A673 (cell line): Measurements from ENCODE around the gene HSDL1. TPM values are rescaled to one million over a fixed set of nuclear protein-coding genes. Genes with fewer than 3 reads are reported as not detected.

Experiments
- BruUV-seq: library from RNA; stranded (reverse); fragments of 400-500 nt; replicated peaks from 2 replicates; lab custom pipeline; 2021; lab: Mats Ljungman, UMichigan
- CTCF ChIA-PET: fragments of 300-600 bp; sonication (Branson Sonifier 250); formaldehyde crosslinking; loops from one replicate; lab custom pipeline; 2022; ENCODE audit warnings: antibody characterized with exemption; lab: Charles Lee
- POLR2A ChIA-PET: fragments of 300-600 bp; sonication (Branson Sonifier 250); formaldehyde crosslinking; loops from one replicate; lab custom pipeline; 2022; ENCODE audit warnings: antibody characterized with exemption; ENCODE audit not compliant: low non-redundant PET; lab: Charles Lee
- DNase-seq: peaks from one replicate; pipeline ENCODE4 v3.0.0-alpha.2; 2015; ENCODE audit warnings: low spot score
- H3K27ac ChIP-seq: fragments of 200-600 bp; sonication (generic); 2 replicates; pipeline ENCODE4 v1.5.1; 2016; ENCODE audit warnings: mixed run types, low read depth, mild to moderate bottlenecking, mixed read lengths, antibody characterized with exemption, low read length; ENCODE audit not compliant: poor library complexity, severe bottlenecking
- H3K27me3 ChIP-seq: fragments of 200-600 bp; sonication (generic); replicated peaks from 2 replicates; pipeline ENCODE4 v1.6.1; 2017; ENCODE audit warnings: mixed run types, low read depth, mild to moderate bottlenecking, mixed read lengths, antibody characterized with exemption, low read length; ENCODE audit not compliant: insufficient read depth, poor library complexity
- H3K36me3 ChIP-seq: fragments of 200-600 bp; sonication (generic); 2 replicates; pipeline ENCODE4 v1.6.1; 2016; ENCODE audit warnings: mixed run types, mild to moderate bottlenecking, mixed read lengths, antibody characterized with exemption, low read length; ENCODE audit not compliant: insufficient read depth, poor library complexity, severe bottlenecking
- H3K4me1 ChIP-seq: fragments of 200-600 bp; sonication (generic); 2 replicates; pipeline ENCODE4 v1.6.1; 2017; ENCODE audit warnings: mixed run types, mild to moderate bottlenecking, mixed read lengths, antibody characterized with exemption, low read length; ENCODE audit not compliant: insufficient read depth, poor library complexity, severe bottlenecking
- H3K4me3 ChIP-seq: fragments of 200-600 bp; sonication (generic); 2 replicates; pipeline ENCODE4 v1.5.1; 2016; ENCODE audit warnings: low read depth, mixed run types, mild to moderate bottlenecking, mixed read lengths, low read length; ENCODE audit not compliant: poor library complexity, severe bottlenecking
- H3K9me3 ChIP-seq: fragments of 200-600 bp; sonication (generic); 2 replicates; pipeline ENCODE4 v1.6.1; 2016; ENCODE audit warnings: mixed run types, low read depth, mild to moderate bottlenecking, mixed read lengths, antibody characterized with exemption, low read length; ENCODE audit not compliant: poor library complexity, severe bottlenecking
- CTCF ChIP-seq: fragments of 300-800, 200-600 bp; sonication (generic); conservative IDR thresholded peaks from 2 replicates; pipeline ENCODE4 v1.5.1; 2017; ENCODE audit warnings: low read depth, mild to moderate bottlenecking, antibody characterized with exemption, low read length, moderate library complexity, mixed read lengths
- EZH2 ChIP-seq: fragments of 200-600 bp; sonication (generic); IDR thresholded peaks from 2 replicates; pipeline ENCODE4 v1.6.1; 2017; ENCODE audit warnings: borderline replicate concordance, low read depth, mild to moderate bottlenecking, mixed read lengths, antibody characterized with exemption, low read length; ENCODE audit not compliant: poor library complexity, severe bottlenecking
- intact Hi-C: fragments of 100-400 bp; cut with micrococcal nuclease; formaldehyde crosslinking; loops from one replicate; pipeline ENCODE4 v1.10.0; 2022; ENCODE audit not compliant: unreplicated experiment
- total RNA-seq: library from RNA; stranded (reverse); gene quantifications from 2 replicates; pipeline ENCODE4 v1.2.3, GENCODE V29; 2021

HSDL1 gene
- total RNA-seq, 1 experiment from 2014 or later = 45.6 TPM

GRCh38 chr16:84137769-84138357 lies 7.1 kb downstream of the HSDL1 start:
- intact Hi-C loops = no loop called here
- Histone ChIP-seq H3K9me3 (no peaks in the 10 kb centered on the region), H3K36me3 (no peaks in the 10 kb centered on the region), H3K27me3 (no peaks in the 10 kb centered on the region), H3K27ac (no peak overlapping the region), H3K4me3 (no peak overlapping the region), H3K4me1 (peaks cover 7% of the 10 kb centered on the region)
- no peak for DNase-seq
- ChIA-PET POLR2A (interaction anchor here (0.7 kb wide), 1 partner anchor 14 kb away, joined by 3 read pairs; no protein-coding TSS in a partner anchor), CTCF (interaction anchor here (1.0 kb wide), 1 partner anchor 49 kb away, joined by 3 read pairs; no protein-coding TSS in a partner anchor)
- TF ChIP-seq CTCF = no peak
- no peak for TF ChIP-seq EZH2
- no TSS peak for BruUV-seq

GRCh38 chr16:84137287-84137686 lies 7.7 kb downstream of the HSDL1 start:
- no peaks in the 10 kb centered on the region for H3K27me3 ChIP-seq
- no peaks in the 10 kb centered on the region for H3K9me3 ChIP-seq
- intact Hi-C loops = no loop called here
- H3K4me1 ChIP-seq = peaks cover 7% of the 10 kb centered on the region
- ChIA-PET CTCF (no interaction called here), POLR2A (interaction anchor here (0.7 kb wide), 1 partner anchor 13 kb away, joined by 3 read pairs; no protein-coding TSS in a partner anchor)
- no peak overlapping the region for H3K27ac ChIP-seq
- no peaks in the 10 kb centered on the region for H3K36me3 ChIP-seq
- no peak for TF ChIP-seq EZH2
- no peak for TF ChIP-seq CTCF
- no peak for DNase-seq
- H3K4me3 ChIP-seq = no peak overlapping the region
- BruUV-seq = no TSS peak

- Histone ChIP-seq H3K27me3 (no peaks in the 10 kb centered on the region), H3K4me3 (no peak overlapping the region), H3K4me1 (peaks cover 7% of the 10 kb centered on the region), H3K9me3 (no peaks in the 10 kb centered on the region), H3K27ac (no peak overlapping the region), H3K36me3 (no peaks in the 10 kb centered on the region)
- DNase-seq = no peak
- ChIA-PET POLR2A (no interaction called here), CTCF (no interaction called here)
- BruUV-seq = no TSS peak
- TF ChIP-seq CTCF (no peak), EZH2 (no peak)
- intact Hi-C loops = no loop called here
These were observed 8.4 kb downstream of the HSDL1 start for GRCh38 chr16:84136331-84137125.
